Amygdala (tissue), 56 donors: ENCODE data around the gene RAB35.

ENCODE experiments used
- DNase-seq, 56 donors: peaks; one replicate each; lab custom pipeline; 2025; lab: John Stamatoyannopoulos, UW

Gene RAB35

GRCh38 chr12:120116441-120116791, at the start of gene RAB35:
TSS of gene RAB35 (minus strand) at chr12:120116753. CDS start at chr12:120116650, 103 bp downstream.
- peak in 3 of 56 donors; percentile 73 to 88 (median 82) for DNase-seq

GRCh38 chr12:120164293-120164692, 47.7 kb upstream of the RAB35 start:
- DNase-seq, result no peak

DNA sequence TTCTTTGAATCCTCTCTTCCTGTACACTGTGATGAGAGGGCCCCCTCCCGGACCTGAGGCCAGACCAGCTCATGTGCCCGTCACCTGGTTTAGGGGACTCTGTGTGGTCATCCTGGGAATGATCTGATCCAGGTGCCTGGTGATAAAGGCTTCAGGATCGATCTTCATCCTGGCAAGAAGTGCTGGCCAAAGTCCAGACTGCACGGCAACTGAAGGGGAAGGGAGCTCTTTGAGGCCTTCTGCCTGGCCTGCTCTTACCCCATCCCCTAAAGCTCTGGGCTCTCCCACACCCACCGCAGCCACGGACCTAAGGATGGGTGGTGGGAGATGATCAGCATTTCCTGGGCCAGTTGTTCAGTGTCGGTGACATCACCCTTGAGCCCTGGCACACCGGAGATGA, 46.2 kb upstream of the RAB35 start:
- no peak for DNase-seq

DNA sequence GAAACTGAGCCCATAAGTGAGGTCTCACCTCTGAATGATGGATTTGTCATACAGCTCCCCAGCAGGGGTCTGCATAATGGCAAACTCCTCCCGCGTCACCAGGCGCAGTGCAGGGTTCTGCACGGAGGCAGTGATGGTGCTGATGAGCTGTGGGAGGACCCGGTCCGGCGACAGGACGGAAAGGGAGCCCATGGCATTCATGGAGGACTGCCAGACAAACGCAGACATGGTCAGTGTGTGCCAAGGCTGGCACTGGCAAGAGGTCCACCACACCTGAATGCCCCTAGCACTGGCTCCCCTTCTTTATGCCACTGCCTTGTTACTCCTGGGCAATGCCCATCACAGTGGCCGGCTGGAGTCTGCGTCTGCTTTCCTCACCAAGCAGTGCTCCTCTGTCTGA, 45.3 kb upstream of the RAB35 start:
- DNase-seq, result no peak

GRCh38 chr12:120159509-120160237, 43.1 kb upstream of the RAB35 start:
- DNase-seq, result no peak

GRCh38 chr12:120158351-120158750, 41.8 kb upstream of the RAB35 start:
- no peak for DNase-seq

GRCh38 chr12:120157678-120158077, 41.1 kb upstream of the RAB35 start:
- no peak for DNase-seq

GRCh38 chr12:120156315-120157259, 40.0 kb upstream of the RAB35 start:
- no peak for DNase-seq

DNA sequence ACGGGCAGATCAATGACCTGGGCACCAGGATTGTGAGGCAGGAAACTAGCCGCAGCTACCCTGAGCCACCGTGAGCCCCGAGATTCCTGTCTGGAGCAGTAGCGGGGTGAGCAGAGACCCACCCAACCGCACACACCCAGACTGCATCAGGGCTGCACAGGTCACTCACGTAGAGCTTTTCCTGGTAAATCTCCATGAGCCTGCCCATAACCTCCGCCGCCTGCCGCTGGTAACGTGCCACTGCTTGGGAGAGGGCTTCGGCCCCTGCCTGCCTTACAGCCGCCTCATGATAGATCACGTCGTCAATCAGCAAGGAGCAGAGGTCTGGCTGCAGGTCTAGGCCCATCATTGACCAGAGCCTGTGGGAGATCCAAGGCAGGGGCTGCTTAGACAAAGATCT, 38.5 kb upstream of the RAB35 start:
- DNase-seq, result no peak

DNA sequence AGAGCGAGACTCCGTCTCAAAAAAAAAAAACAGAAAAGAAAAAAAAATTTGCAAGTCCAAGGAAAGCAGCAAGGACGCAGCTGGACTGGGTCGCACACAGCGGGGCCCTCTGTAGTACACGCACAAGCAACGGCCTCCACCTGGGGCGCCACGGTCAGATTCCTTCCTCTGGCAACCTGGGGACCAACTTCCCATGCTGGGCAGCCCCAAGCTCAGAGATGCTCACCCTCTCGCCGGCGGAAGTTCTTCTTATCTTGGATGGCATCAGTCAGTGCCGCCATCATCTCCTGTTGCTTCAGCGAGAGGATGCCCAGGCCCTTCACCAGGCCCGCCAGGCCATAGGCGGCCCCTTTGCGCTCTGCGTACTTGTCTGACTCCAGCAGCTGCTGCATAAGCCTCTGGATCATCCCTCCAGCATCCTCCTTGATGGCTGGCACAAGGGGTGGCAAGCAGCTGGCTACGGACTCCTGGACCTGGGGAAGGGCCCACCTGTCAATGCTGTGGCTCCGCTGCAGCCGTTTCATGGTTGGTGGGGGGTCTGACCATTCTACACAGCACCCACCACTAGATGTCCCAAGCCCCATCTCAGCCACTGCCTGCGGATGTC, 34.5 kb upstream of the RAB35 start:
- no peak for DNase-seq

DNA sequence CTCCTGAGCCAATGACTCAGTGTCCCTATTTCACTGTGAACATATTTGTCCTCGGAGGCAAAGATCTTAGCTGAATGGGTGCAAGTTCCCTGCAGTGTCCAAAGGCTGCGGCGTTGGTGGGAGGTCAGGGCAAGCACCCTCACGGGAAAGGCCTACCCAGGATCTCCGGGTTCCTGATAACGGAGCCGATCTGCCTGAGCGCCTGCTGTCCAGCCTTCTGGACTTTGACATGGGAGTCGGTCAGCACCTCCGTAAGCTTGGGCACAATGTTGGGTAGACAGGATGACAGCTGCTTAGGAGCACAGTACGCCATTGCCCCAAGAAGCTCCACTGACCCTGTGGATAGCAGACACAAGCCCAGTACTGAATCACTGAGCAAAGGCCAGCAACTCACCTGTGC, 31.5 kb upstream of the RAB35 start:
- no peak for DNase-seq

DNA sequence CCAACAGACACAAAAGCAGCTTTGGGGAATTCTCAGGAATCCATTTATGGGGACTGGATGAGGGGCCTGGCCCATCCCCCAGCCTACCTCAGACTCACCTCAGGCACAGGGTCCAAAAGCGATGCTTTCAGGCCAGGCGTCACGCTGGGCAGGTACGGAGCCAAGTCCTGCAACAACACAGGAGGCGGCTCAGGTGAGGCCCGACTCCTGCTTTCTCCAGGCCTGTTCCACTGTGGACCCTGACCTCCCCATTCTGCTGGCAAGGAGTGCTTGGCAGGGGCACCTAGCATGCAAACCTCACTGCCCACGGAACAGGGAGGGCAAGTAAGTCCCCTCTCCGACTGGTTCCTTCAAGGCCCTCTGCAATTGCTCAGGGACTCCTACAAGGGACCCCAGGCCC, 28.6 kb upstream of the RAB35 start:
- DNase-seq, result no peak

GRCh38 chr12:120144215-120144614, 27.7 kb upstream of the RAB35 start:
- no peak for DNase-seq

- no peak for DNase-seq
Measured at GRCh38 chr12:120142231-120142877, 25.8 kb upstream of the RAB35 start.

- DNase-seq, result no peak
Measured at GRCh38 chr12:120141336-120141735, 24.8 kb upstream of the RAB35 start.

GRCh38 chr12:120140603-120141002, 24.1 kb upstream of the RAB35 start:
- no peak for DNase-seq

- DNase-seq, result no peak
Measured at GRCh38 chr12:120139958-120140357, 23.4 kb upstream of the RAB35 start.

DNA sequence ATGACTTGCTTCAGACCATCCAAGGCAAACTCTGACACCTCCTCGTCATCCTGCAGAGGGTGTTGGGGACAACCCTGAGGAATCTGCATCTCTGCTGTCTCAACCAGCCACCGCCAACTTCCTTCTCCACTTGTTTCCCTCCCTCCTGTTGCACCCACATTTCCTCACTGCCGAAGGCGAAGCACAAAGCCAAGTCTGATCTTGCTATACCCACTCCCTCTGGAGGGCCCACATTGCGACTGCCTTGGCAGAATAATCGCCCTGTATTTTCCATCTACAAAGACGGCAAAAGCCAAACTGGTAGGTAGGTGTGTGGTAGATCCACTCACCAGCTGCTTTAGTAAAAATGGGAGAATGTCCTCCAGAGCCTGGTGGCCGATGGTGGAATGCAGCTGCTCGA, 21.8 kb upstream of the RAB35 start:
- peak in 12 of 56 donors; percentile 4 to 58 (median 18) for DNase-seq

GRCh38 chr12:120137833-120138232, 21.3 kb upstream of the RAB35 start:
- DNase-seq, result no peak

- no peak for DNase-seq
Measured at GRCh38 chr12:120136093-120136770, 19.7 kb upstream of the RAB35 start.
